Colonic mucosa (tissue), 4 donors: ENCODE data around the gene NECAB2. TPM values are rescaled to one million over a fixed set of nuclear protein-coding genes. Genes with fewer than 3 reads are reported as not detected.

Experiments used
- DNase-seq: peaks from one replicate; pipeline ENCODE4 v3.0.0-alpha.2; 2020
- H3K27ac ChIP-seq: fragments of 200-600 bp; one replicate; pipeline ENCODE4 v1.8.0; 2021
- H3K27me3 ChIP-seq: fragments of 200-600 bp; one replicate; pipeline ENCODE4 v1.8.0; 2021
- H3K36me3 ChIP-seq: fragments of 200-600 bp; one replicate; pipeline ENCODE4 v1.8.0; 2021
- H3K4me1 ChIP-seq: fragments of 200-600 bp; one replicate; pipeline ENCODE4 v1.8.0; 2021; ENCODE audit warnings: mild to moderate bottlenecking
- H3K4me3 ChIP-seq: fragments of 200-600 bp; one replicate; pipeline ENCODE4 v1.8.0; 2021
- H3K9ac ChIP-seq, 2 donors: one replicate each; pipeline ENCODE4 v1.7.0; 2013; ENCODE audit warnings: control low read depth in 2 of 2, low read depth in 2 of 2, low read length in 2 of 2
- H3K9me3 ChIP-seq: fragments of 200-600 bp; one replicate; pipeline ENCODE4 v1.8.0; 2021
- CTCF ChIP-seq: fragments of 200-600 bp; IDR thresholded peaks from one replicate; pipeline ENCODE4 v1.8.0; 2022; ENCODE audit warnings: antibody characterized with exemption, mild to moderate bottlenecking
- intact Hi-C: fragments of 100-400 bp; cut with DNase I; formaldehyde crosslinking; loops from one replicate; pipeline ENCODE4 v1.14.1; 2022
- total RNA-seq, 2 donors: library from RNA; stranded (reverse); fragmentation: NEBNext Ultra II Directional in 1 of 2; extraction: Animal tissue kit (Norgen Biotek cat#: 25700) in 1 of 2; gene quantifications; one replicate each; pipeline ENCODE4 v1.2.1, GENCODE V29; 2021
- donor health status: healthy.
- donor health status: DM: no; HTN: no; CAD: no.
- donor health status: DM: no; HTN: no; CAD: no.

NECAB2 gene
- total RNA-seq, 2 donors from 2014 or later, result 0.25 to 0.42 TPM

DNA sequence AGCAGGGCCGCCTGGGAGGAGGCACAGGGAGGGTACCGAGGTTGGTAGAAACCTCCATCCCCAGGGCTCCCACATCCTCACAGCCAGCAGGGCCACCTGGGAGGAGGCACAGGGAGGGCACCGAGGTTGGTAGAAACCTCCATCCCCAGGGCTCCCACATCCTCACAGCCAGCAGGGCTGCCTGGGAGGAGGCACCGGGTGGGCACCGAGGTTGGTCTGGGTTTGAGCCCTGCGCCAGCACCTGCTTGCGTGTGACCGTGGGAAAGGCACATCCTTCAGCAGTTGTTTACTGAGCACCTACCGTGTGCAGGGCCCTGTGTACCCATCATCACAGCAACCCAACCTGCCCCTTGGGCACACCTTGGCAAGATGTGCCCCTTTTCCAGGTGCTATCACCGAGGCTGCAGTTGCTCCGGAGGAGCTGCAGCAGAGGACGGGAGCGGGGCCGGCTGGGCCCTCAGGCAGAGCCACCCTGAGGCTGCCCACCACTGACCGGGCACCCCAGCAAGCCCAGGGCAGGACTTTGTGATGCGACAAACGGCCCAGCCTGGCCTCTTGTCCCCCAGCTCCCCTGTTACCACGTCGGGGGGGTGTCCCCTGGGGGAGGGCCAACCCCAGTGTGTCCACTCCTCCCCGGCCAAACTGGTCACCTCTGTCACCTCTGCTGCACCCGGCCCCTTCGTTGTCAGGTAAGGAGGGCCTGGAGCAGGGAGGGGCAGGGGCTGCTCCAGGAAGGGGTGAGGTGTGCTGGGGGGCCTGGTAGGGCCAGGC, 37.1 kb upstream of the NECAB2 start:
- no peak for TF ChIP-seq CTCF
- H3K27ac ChIP-seq, result no peak overlapping the region
- no peak for DNase-seq

DNA sequence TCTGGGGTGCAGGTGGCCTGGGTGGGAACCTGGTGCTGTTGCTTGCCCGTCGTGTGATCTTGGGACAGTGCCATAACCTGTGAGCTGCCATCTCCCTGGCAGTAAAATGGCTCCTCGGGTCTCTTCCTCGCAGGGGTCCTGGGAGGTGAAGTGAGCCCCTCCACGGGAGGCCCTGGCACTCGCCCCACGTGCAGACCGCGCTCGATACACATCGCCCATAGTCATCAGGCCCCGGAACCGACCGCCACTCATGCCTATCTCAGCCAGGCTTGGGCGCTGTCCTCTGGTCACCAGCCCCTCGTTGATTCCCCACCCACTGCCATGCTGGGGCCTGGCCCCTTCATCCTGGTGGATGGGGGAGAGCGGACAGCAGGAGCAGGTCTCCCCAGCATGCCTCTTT, 36.5 kb upstream of the NECAB2 start:
- Histone ChIP-seq H3K27me3 (no peaks in the 10 kb centered on the region), H3K36me3 (no peaks in the 10 kb centered on the region), H3K9ac (no peak overlapping the region), H3K4me3 (no peak overlapping the region), H3K9me3 (no peaks in the 10 kb centered on the region), H3K27ac (no peak overlapping the region), H3K4me1 (no peaks in the 10 kb centered on the region)
- no peak for TF ChIP-seq CTCF
- intact Hi-C loops, result no loop called here
- DNase-seq, result no peak

More for the DNA sequence above, 37.1 kb upstream of the NECAB2 start:
- Histone ChIP-seq H3K9me3 (no peaks in the 10 kb centered on the region), H3K9ac (no peak overlapping the region), H3K27me3 (no peaks in the 10 kb centered on the region), H3K4me1 (no peaks in the 10 kb centered on the region), H3K4me3 (no peak overlapping the region), H3K36me3 (no peaks in the 10 kb centered on the region)
- intact Hi-C loops, result no loop called here

- intact Hi-C loops, result no loop called here
- no peaks in the 10 kb centered on the region for H3K27me3 ChIP-seq
- DNase-seq, result no peak
These were observed 35.7 kb upstream of the NECAB2 start for GRCh38 chr16:83932304-83932703.

GRCh38 chr16:83932955-83933673, 34.9 kb upstream of the NECAB2 start:
- H3K9ac ChIP-seq, result no peak overlapping the region
- no peak overlapping the region for H3K27ac ChIP-seq
- H3K4me3 ChIP-seq, result no peak overlapping the region
- intact Hi-C loops, result no loop called here
- H3K36me3 ChIP-seq, result no peaks in the 10 kb centered on the region
- H3K27me3 ChIP-seq, result no peaks in the 10 kb centered on the region
- H3K9me3 ChIP-seq, result no peaks in the 10 kb centered on the region
- H3K4me1 ChIP-seq, result no peaks in the 10 kb centered on the region
- DNase-seq, result no peak
- TF ChIP-seq CTCF, result no peak

More at GRCh38 chr16:83932304-83932703, 35.7 kb upstream of the NECAB2 start:
- Histone ChIP-seq H3K4me3 (no peak overlapping the region), H3K36me3 (no peaks in the 10 kb centered on the region), H3K27ac (no peak overlapping the region), H3K9me3 (no peaks in the 10 kb centered on the region), H3K9ac (no peak overlapping the region), H3K4me1 (no peaks in the 10 kb centered on the region)
- TF ChIP-seq CTCF, result no peak

- no peaks in the 10 kb centered on the region for H3K27me3 ChIP-seq
- no peak overlapping the region for H3K27ac ChIP-seq
- no peak for DNase-seq
- TF ChIP-seq CTCF, result no peak
- intact Hi-C loops, result no loop called here
- H3K9ac ChIP-seq, result no peak overlapping the region
- H3K4me1 ChIP-seq, result no peaks in the 10 kb centered on the region
- no peaks in the 10 kb centered on the region for H3K36me3 ChIP-seq
- no peaks in the 10 kb centered on the region for H3K9me3 ChIP-seq
- no peak overlapping the region for H3K4me3 ChIP-seq
These were observed 34.0 kb upstream of the NECAB2 start for GRCh38 chr16:83933885-83934683.
